GM18502 (cell line): Measurements from ENCODE around the gene SSH2.
"Not testable (repeated sequence)": the region's sequence is repeated elsewhere in the genome, so short reads cannot be mapped to it uniquely, and the experiment has no call there.

Source experiments
- ATAC-seq: cut with Tn5 transposase; IDR thresholded peaks from one replicate; pipeline ENCODE4 v1.9.1; 2021; ENCODE audit warnings: mild to moderate bottlenecking; ENCODE audit not compliant: unreplicated experiment, poor library complexity

Gene SSH2

GRCh38 chr17:29883497-29883896 is 46.5 kb downstream of the SSH2 start:
- no peak for ATAC-seq

- no peak for ATAC-seq
These were observed 48.8 kb downstream of the SSH2 start for GRCh38 chr17:29881256-29881655.

GRCh38 chr17:29880031-29880430 is 50.0 kb downstream of the SSH2 start:
- ATAC-seq: no peak

GRCh38 chr17:29874931-29875596 is 55.0 kb downstream of the SSH2 start:
- no peak for ATAC-seq

- ATAC-seq: not testable (repeated sequence)
These were observed 55.7 kb downstream of the SSH2 start for GRCh38 chr17:29874358-29874757.

GRCh38 chr17:29873476-29873875 is 56.6 kb downstream of the SSH2 start:
- ATAC-seq: no peak

GRCh38 chr17:29870836-29871465 is 59.1 kb downstream of the SSH2 start:
- no peak for ATAC-seq

- no peak for ATAC-seq
These were observed 62.3 kb downstream of the SSH2 start for GRCh38 chr17:29867643-29868181.

GRCh38 chr17:29866746-29867404 is 63.2 kb downstream of the SSH2 start:
- ATAC-seq: no peak

- ATAC-seq: no peak
These were observed 65.4 kb downstream of the SSH2 start for GRCh38 chr17:29864615-29865014.

GRCh38 chr17:29864123-29864522 is 65.9 kb downstream of the SSH2 start:
- ATAC-seq: not testable (repeated sequence)

GRCh38 chr17:29862951-29863350 is 67.1 kb downstream of the SSH2 start:
- no peak for ATAC-seq

- no peak for ATAC-seq
These were observed 67.9 kb downstream of the SSH2 start for GRCh38 chr17:29862127-29862526.

GRCh38 chr17:29859445-29859844 is 70.6 kb downstream of the SSH2 start:
- not testable (repeated sequence) for ATAC-seq

GRCh38 chr17:29857823-29858222 is 72.2 kb downstream of the SSH2 start:
- ATAC-seq: no peak

- ATAC-seq: not testable (repeated sequence)
These were observed 72.9 kb downstream of the SSH2 start for GRCh38 chr17:29857105-29857504.

- no peak for ATAC-seq
These were observed 74.3 kb downstream of the SSH2 start for GRCh38 chr17:29855686-29856085.

GRCh38 chr17:29848737-29849136 is 81.3 kb downstream of the SSH2 start:
- ATAC-seq: no peak

GRCh38 chr17:29847527-29848400 is 82.3 kb downstream of the SSH2 start:
- ATAC-seq: no peak

- ATAC-seq: no peak
These were observed 82.9 kb downstream of the SSH2 start for GRCh38 chr17:29847118-29847517.
